ENCODE data around the gene VSX2.
"Not testable (repeated sequence)": the region's sequence is repeated elsewhere in the genome, so short reads cannot be mapped to it uniquely, and the experiment has no call there.

VSX2 gene

GRCh38 chr14:74260525-74261233, 21.4 kb downstream of the VSX2 start:
- DNase-seq: no peak

- no peak for DNase-seq
Observed at GRCh38 chr14:74261288-74261687, 22.0 kb downstream of the VSX2 start.

GRCh38 chr14:74262076-74262475, 22.8 kb downstream of the VSX2 start:
- DNase-seq: no peak

GRCh38 chr14:74263181-74263580, 23.9 kb downstream of the VSX2 start:
- DNase-seq: no peak

GRCh38 chr14:74263921-74264320, 24.7 kb downstream of the VSX2 start:
- DNase-seq: no peak

- DNase-seq: no peak
Observed at GRCh38 chr14:74265301-74265965, 26.2 kb downstream of the VSX2 start.

- no peak for DNase-seq
Observed at GRCh38 chr14:74267588-74267987, 28.3 kb downstream of the VSX2 start.

- not testable (repeated sequence) for DNase-seq
Observed at GRCh38 chr14:74270382-74271177, 31.3 kb downstream of the VSX2 start.

- no peak for DNase-seq
Observed at GRCh38 chr14:74271365-74271764, 32.1 kb downstream of the VSX2 start.

GRCh38 chr14:74275241-74275841, 36.1 kb downstream of the VSX2 start:
- DNase-seq: no peak

GRCh38 chr14:74278080-74278479, 38.8 kb downstream of the VSX2 start:
- DNase-seq: no peak

- no peak for DNase-seq
Observed at GRCh38 chr14:74281069-74281468, 41.8 kb downstream of the VSX2 start.

GRCh38 chr14:74286736-74287135, 47.5 kb downstream of the VSX2 start:
- DNase-seq: no peak

GRCh38 chr14:74289801-74290200, 50.6 kb downstream of the VSX2 start:
- DNase-seq: no peak

- no peak for DNase-seq
Observed at GRCh38 chr14:74290415-74290814, 51.2 kb downstream of the VSX2 start.

GRCh38 chr14:74292061-74292460, 52.8 kb downstream of the VSX2 start:
- no peak for DNase-seq

- no peak for DNase-seq
Observed at GRCh38 chr14:74293606-74294005, 54.4 kb downstream of the VSX2 start.

- DNase-seq: no peak
Observed at GRCh38 chr14:74296037-74296467, 56.8 kb downstream of the VSX2 start.

GRCh38 chr14:74297986-74298385, 58.7 kb downstream of the VSX2 start:
- DNase-seq: no peak

- DNase-seq: no peak
Observed at GRCh38 chr14:74299061-74299545, 59.9 kb downstream of the VSX2 start.

GRCh38 chr14:74301594-74302151, 62.4 kb downstream of the VSX2 start:
- no peak for DNase-seq

- no peak for DNase-seq
Observed at GRCh38 chr14:74302152-74302628, 62.9 kb downstream of the VSX2 start.
